B cell (primary cell): Measurements from ENCODE around the gene PLCG2. TPM values are rescaled to one million over a fixed set of nuclear protein-coding genes. Genes with fewer than 3 reads are reported as not detected.

Experiments
- ATAC-seq: fragments of 200-7000 bp; cut with Tn5 transposase; one replicate; pipeline ENCODE4 v1.10.0; 2021; ENCODE audit warnings: low read depth, mild to moderate bottlenecking, moderate number of reproducible peaks, moderate library complexity
- CTCF ChIA-PET: fragments of 350-600 bp; sonication (Branson Sonifier 250); formaldehyde crosslinking; loops from one replicate; lab custom pipeline; 2021; ENCODE audit warnings: antibody characterized with exemption, inconsistent platforms; lab: Charles Lee
- POLR2A ChIA-PET: fragments of 350-600 bp; sonication (Branson Sonifier 250); formaldehyde crosslinking; loops from one replicate; lab custom pipeline; 2021; ENCODE audit warnings: antibody characterized with exemption; lab: Charles Lee
- DNase-seq: peaks from one replicate; pipeline ENCODE4 v3.0.0; 2013
- H2AFZ ChIP-seq: 2 replicates; pipeline ENCODE4 v1.6.1; 2012; ENCODE audit warnings: mild to moderate bottlenecking, low read depth, low read length; ENCODE audit not compliant: insufficient read depth, poor library complexity, severe bottlenecking
- H3K27ac ChIP-seq, 2 donors: 1 replicate in 1 of 2; 2 replicates in 1 of 2; pipeline ENCODE4 v1.5.1; 2012 to 2013; ENCODE audit warnings: low read length in 2 of 2, mild to moderate bottlenecking in 2 of 2, moderate library complexity in 1 of 2
- H3K27me3 ChIP-seq, 4 experiments: fragments of 200-600 bp in 1 of 4; sonication (generic) in 1 of 4; replicated peaks in 1 of 4; 1 replicate in 2 of 4; 2 replicates in 2 of 4; pipeline versions ENCODE4 v1.6.1 to v1.7.0; 2013 to 2016; ENCODE audit warnings: low read length in 3 of 4, mild to moderate bottlenecking in 2 of 4, mixed read lengths in 1 of 4, moderate library complexity in 1 of 4; ENCODE audit not compliant: insufficient read depth in 4 of 4, control insufficient read depth in 3 of 4; ENCODE audit errors: control extremely low read depth in 1 of 4
- H3K36me3 ChIP-seq, 2 experiments: replicated peaks in 1 of 2; 1 replicate in 1 of 2; 2 replicates in 1 of 2; pipeline versions ENCODE4 v1.6.1 to v1.7.1; 2013; ENCODE audit warnings: low read length in 1 of 2; ENCODE audit not compliant: insufficient read depth in 2 of 2, control insufficient read depth in 1 of 2; ENCODE audit errors: control extremely low read depth in 1 of 2, extremely low read depth in 1 of 2
- H3K4me1 ChIP-seq, 2 donors: fragments of 200-600 bp in 1 of 2; sonication (generic) in 1 of 2; 1 replicate in 1 of 2; 2 replicates in 1 of 2; pipeline versions ENCODE4 v1.5.1 to v1.6.1; 2013 to 2017; ENCODE audit warnings: low read length in 2 of 2; ENCODE audit not compliant: control insufficient read depth in 2 of 2, insufficient read depth in 2 of 2
- H3K4me2 ChIP-seq: replicated peaks from 2 replicates; pipeline ENCODE3; 2012; ENCODE audit warnings: mild to moderate bottlenecking, low read depth, low read length; ENCODE audit not compliant: poor library complexity, severe bottlenecking
- H3K4me3 ChIP-seq, 5 experiments: fragments of 200-600 bp in 1 of 5; sonication (generic) in 1 of 5; 1 replicate in 3 of 5; 2 replicates in 2 of 5; pipeline versions ENCODE4 v1.5.1 to v1.7.0; 2011 to 2016; ENCODE audit warnings: low read length in 4 of 5, mild to moderate bottlenecking in 4 of 5, low read depth in 2 of 5, control low read depth in 1 of 5, moderate library complexity in 1 of 5; ENCODE audit not compliant: insufficient read depth in 1 of 5; ENCODE audit errors: control extremely low read depth in 1 of 5, extremely low read depth in 1 of 5
- H3K79me2 ChIP-seq: fragments of 200-600 bp; sonication (generic); one replicate; pipeline ENCODE4 v1.6.0; 2016; ENCODE audit warnings: low read length; ENCODE audit not compliant: control insufficient read depth, insufficient read depth
- H3K9ac ChIP-seq: fragments of 200-600 bp; sonication (generic); 2 replicates; pipeline ENCODE4 v1.6.1; 2017; ENCODE audit warnings: mild to moderate bottlenecking, low read length, moderate library complexity
- H3K9me3 ChIP-seq, 3 donors: one replicate each; pipeline versions ENCODE4 v1.6.1 to v1.7.1; 2013; ENCODE audit warnings: low read length in 2 of 3; ENCODE audit not compliant: control insufficient read depth in 2 of 3, insufficient read depth in 1 of 3; ENCODE audit errors: control extremely low read depth in 1 of 3
- H4K20me1 ChIP-seq: 2 replicates; pipeline ENCODE4 v1.6.0; 2012; ENCODE audit warnings: mild to moderate bottlenecking, low read length; ENCODE audit not compliant: insufficient read depth, control insufficient read depth, poor library complexity, severe bottlenecking
- H3K27ac Mint-ChIP-seq: one replicate; pipeline ENCODE4 v1.8.0; 2021; ENCODE audit warnings: mixed read lengths
- H3K27me3 Mint-ChIP-seq: one replicate; pipeline ENCODE4 v1.8.0; 2021; ENCODE audit warnings: mixed read lengths
- H3K4me1 Mint-ChIP-seq: one replicate; pipeline ENCODE4 v1.8.0; 2021; ENCODE audit warnings: mixed read lengths
- H3K4me3 Mint-ChIP-seq: one replicate; pipeline ENCODE4 v1.8.0; 2021; ENCODE audit warnings: mixed read lengths
- H3K9me3 Mint-ChIP-seq: one replicate; pipeline ENCODE4 v1.8.0; 2022; ENCODE audit warnings: mixed read lengths; ENCODE audit not compliant: insufficient read depth
- CTCF ChIP-seq: fragments of 200-600 bp; IDR thresholded peaks from one replicate; pipeline ENCODE4 v1.8.0; 2022; ENCODE audit warnings: antibody characterized with exemption, mild to moderate bottlenecking
- EZH2 ChIP-seq: IDR thresholded peaks from 2 replicates; pipeline ENCODE4 v1.6.1; 2012; ENCODE audit warnings: borderline replicate concordance, low read depth, mild to moderate bottlenecking, moderate library complexity, low read length; ENCODE audit not compliant: insufficient read depth, poor library complexity, severe bottlenecking
- WGBS: methylation state at CpG from one replicate; pipeline ENCODE4 v1.1.5; 2013; ENCODE audit warnings: missing lambda C conversion rate; ENCODE audit not compliant: insufficient coverage; 5-methylcytosine and 5-hydroxymethylcytosine counted together
- intact Hi-C: fragments of 100-400 bp; cut with micrococcal nuclease; formaldehyde crosslinking; loops from one replicate; pipeline ENCODE4 v1.10.0; 2022
- polyA plus RNA-seq: library from polyadenylated mRNA; depleted of rRNA; stranded (reverse); fragments of >200 nt; gene quantifications from 2 replicates; pipeline ENCODE4 v1.2.3, GENCODE V29; 2012
- total RNA-seq, 2 donors: library from RNA; stranded (reverse); fragments of 120-200 nt in 1 of 2; gene quantifications; 1 replicate in 1 of 2; 2 replicates in 1 of 2; pipeline versions ENCODE4 v1.2.3 to v1.2.4, GENCODE V29; 2013 to 2022

Gene PLCG2
- total and polyA plus RNA-seq, 2 donors (not counting 1 experiment from before 2014, with no cell fraction given): 194 to 812 TPM

GRCh38 chr16:81730090-81731051 is 48.7 kb upstream of the PLCG2 start:
- POLR2A ChIA-PET: interaction anchor here (0.6 to 1.3 kb wide), 9 partner anchors 8 to 206 kb away, joined by 3 to 14 read pairs (median 4); no protein-coding TSS in a partner anchor
- Mint-ChIP-seq H3K27ac (peak overlapping the region; percentile 90), H3K4me3 (peak overlapping the region; percentile 90), H3K4me1 (peaks cover 22% of the 10 kb centered on the region), H3K27me3 (no peaks in the 10 kb centered on the region), H3K9me3 (no peaks in the 10 kb centered on the region)
- H2AFZ ChIP-seq: peak overlapping the region; percentile 87
- peak overlapping the region in 1 of 2 donors; percentile 62 for H3K27ac ChIP-seq
- no peaks in the 10 kb centered on the region for H3K36me3 ChIP-seq
- peaks cover 12 to 15% of the 10 kb centered on the region in 2 donors for H3K4me1 ChIP-seq
- H3K9ac ChIP-seq: peak overlapping the region; percentile 63
- intact Hi-C loops: loop anchor here (1.0 kb wide), 2 partner anchors 8 to 229 kb away; no protein-coding TSS in a partner anchor
- H3K27me3 ChIP-seq: no peaks in the 10 kb centered on the region
- DNase-seq (peak; percentile 77), ATAC-seq (peak; percentile 85)
- no peaks in the 10 kb centered on the region for H3K79me2 ChIP-seq
- TF ChIP-seq EZH2 (no peak), CTCF (peak; percentile 74)
- H3K4me3 ChIP-seq: peak overlapping the region in 4 of 5 experiments; percentile 44 to 61 (median 55)
- H4K20me1 ChIP-seq: no peaks in the 10 kb centered on the region
- peaks cover 0 to 3% (median 0%) of the 10 kb centered on the region in 3 donors for H3K9me3 ChIP-seq
- H3K4me2 ChIP-seq: peak overlapping the region; percentile 88
- 7% methylated on average over 35 of the region's 47 CpGs for WGBS
- CTCF ChIA-PET: interaction anchor here (0.6 to 4.1 kb wide), 39 partner anchors 8 to 695 kb away, joined by 3 to 32 read pairs (median 4); partner anchors contain the start of gene PLCG2
